H9 (cell line): ENCODE results near the gene MOV10L1. TPM values are rescaled to one million over a fixed set of nuclear protein-coding genes. Genes with fewer than 3 reads are reported as not detected.

Source experiments
- DNase-seq: peaks from one replicate; pipeline ENCODE4 v3.0.0-alpha.2; 2017
- H2AFZ ChIP-seq: one replicate; pipeline ENCODE4 v1.6.1; 2013; ENCODE audit warnings: mild to moderate bottlenecking, low read length, control low read depth, moderate library complexity
- H2AK5ac ChIP-seq: 2 replicates; pipeline ENCODE4 v1.6.1; 2013; ENCODE audit warnings: low read length, control low read depth, mixed read lengths; ENCODE audit not compliant: insufficient read length
- H2BK120ac ChIP-seq: one replicate; pipeline ENCODE4 v1.6.1; 2013; ENCODE audit warnings: low read depth, mild to moderate bottlenecking, low read length, control low read depth, inconsistent platforms; ENCODE audit not compliant: poor library complexity, severe bottlenecking
- H2BK12ac ChIP-seq: 2 replicates; pipeline ENCODE4 v1.6.1; 2013; ENCODE audit warnings: low read length, control low read depth, mixed read lengths, low read depth; ENCODE audit not compliant: insufficient read length
- H2BK15ac ChIP-seq: 2 replicates; pipeline ENCODE4 v1.6.1; 2013; ENCODE audit warnings: low read depth, low read length, control low read depth
- H2BK20ac ChIP-seq: one replicate; pipeline ENCODE4 v1.6.1; 2013; ENCODE audit warnings: low read depth, mild to moderate bottlenecking, low read length, control low read depth, inconsistent platforms; ENCODE audit not compliant: poor library complexity, severe bottlenecking
- H2BK5ac ChIP-seq: 2 replicates; pipeline ENCODE4 v1.6.1; 2013; ENCODE audit warnings: low read length, control low read depth, mixed read lengths; ENCODE audit not compliant: insufficient read length
- H3K14ac ChIP-seq: 2 replicates; pipeline ENCODE4 v1.6.1; 2013; ENCODE audit warnings: low read length, control low read depth; ENCODE audit not compliant: insufficient read depth
- H3K18ac ChIP-seq: 2 replicates; pipeline ENCODE4 v1.6.1; 2013; ENCODE audit warnings: low read depth, mild to moderate bottlenecking, mixed read lengths, low read length, control low read depth; ENCODE audit not compliant: insufficient read length
- H3K23ac ChIP-seq: 2 replicates; pipeline ENCODE4 v1.6.1; 2013; ENCODE audit warnings: low read length, control low read depth, mixed read lengths, low read depth; ENCODE audit not compliant: insufficient read length
- H3K23me2 ChIP-seq: 2 replicates; pipeline ENCODE4 v1.6.1; 2013; ENCODE audit warnings: low read depth, mild to moderate bottlenecking, mixed read lengths, low read length, control low read depth; ENCODE audit not compliant: insufficient read length, poor library complexity, severe bottlenecking
- H3K27ac ChIP-seq: 2 replicates; pipeline ENCODE4 v1.5.1; 2013; ENCODE audit warnings: low read length, control low read depth, mixed read lengths, low read depth; ENCODE audit not compliant: insufficient read length
- H3K27me3 ChIP-seq: 2 replicates; pipeline ENCODE4 v1.6.1; 2013; ENCODE audit warnings: low read length, control low read depth, inconsistent platforms; ENCODE audit not compliant: insufficient read depth
- H3K4ac ChIP-seq: 2 replicates; pipeline ENCODE4 v1.6.1; 2013; ENCODE audit warnings: low read depth, mild to moderate bottlenecking, control low read depth, inconsistent platforms, low read length, moderate library complexity
- H3K4me1 ChIP-seq: 2 replicates; pipeline ENCODE4 v1.6.1; 2013; ENCODE audit warnings: low read length, control low read depth, inconsistent platforms; ENCODE audit not compliant: insufficient read depth
- H3K4me2 ChIP-seq: 2 replicates; pipeline ENCODE4 v1.6.1; 2013; ENCODE audit warnings: low read length, control low read depth, mixed read lengths; ENCODE audit not compliant: insufficient read length, insufficient read depth
- H3K56ac ChIP-seq: 2 replicates; pipeline ENCODE4 v1.6.1; 2013; ENCODE audit warnings: low read depth, mild to moderate bottlenecking, mixed read lengths, low read length, control low read depth; ENCODE audit not compliant: insufficient read length
- H3K79me1 ChIP-seq: 2 replicates; pipeline ENCODE4 v1.6.1; 2013; ENCODE audit warnings: low read depth, mild to moderate bottlenecking, moderate library complexity, low read length, control low read depth, inconsistent platforms; ENCODE audit not compliant: insufficient read depth, poor library complexity, severe bottlenecking
- H3K79me2 ChIP-seq: 2 replicates; pipeline ENCODE4 v1.6.1; 2013; ENCODE audit warnings: low read length, control low read depth, inconsistent platforms; ENCODE audit not compliant: insufficient read depth
- H3K9ac ChIP-seq: 2 replicates; pipeline ENCODE4 v1.6.1; 2013; ENCODE audit warnings: low read length, control low read depth, mixed read lengths; ENCODE audit not compliant: insufficient read length; ENCODE audit errors: extremely low read depth
- H3K9me3 ChIP-seq: one replicate; pipeline ENCODE4 v1.6.1; 2013; ENCODE audit warnings: low read depth, low read length, inconsistent platforms; ENCODE audit not compliant: control insufficient read depth
- H3T11ph ChIP-seq: one replicate; pipeline ENCODE4 v1.6.1; 2013; ENCODE audit warnings: mild to moderate bottlenecking, low read length, control low read depth, inconsistent platforms
- H4K20me1 ChIP-seq: one replicate; pipeline ENCODE4 v1.6.1; 2013; ENCODE audit not compliant: control insufficient read depth, insufficient read length, insufficient read depth
- H4K5ac ChIP-seq: 2 replicates; pipeline ENCODE4 v1.6.1; 2013; ENCODE audit warnings: low read depth, mild to moderate bottlenecking, mixed read lengths, low read length, control low read depth; ENCODE audit not compliant: insufficient read length
- H4K8ac ChIP-seq: replicated peaks from 2 replicates; pipeline ENCODE4 v1.6.1; 2013; ENCODE audit warnings: low read length, control low read depth, mixed read lengths, low read depth; ENCODE audit not compliant: insufficient read length
- H4K91ac ChIP-seq: 2 replicates; pipeline ENCODE4 v1.6.1; 2013; ENCODE audit warnings: low read depth, mild to moderate bottlenecking, moderate library complexity, mixed read lengths, low read length, control low read depth; ENCODE audit not compliant: insufficient read length
- H3K27ac Mint-ChIP-seq, 3 experiments: 2 replicates in 2 of 3; 3 replicates in 1 of 3; pipeline ENCODE4 v1.8.0; 2020 to 2021; ENCODE audit warnings: mixed read lengths in 3 of 3, mild to moderate bottlenecking in 1 of 3, moderate library complexity in 1 of 3
- H3K27me3 Mint-ChIP-seq: 2 replicates; pipeline ENCODE4 v1.8.0; 2021; ENCODE audit warnings: low read depth, mild to moderate bottlenecking, moderate library complexity, mixed read lengths
- H3K36me3 Mint-ChIP-seq, 3 experiments: 2 replicates in 2 of 3; 3 replicates in 1 of 3; pipeline ENCODE4 v1.8.0; 2020 to 2021; ENCODE audit warnings: low read depth in 3 of 3, mixed read lengths in 3 of 3; ENCODE audit not compliant: insufficient read depth in 1 of 3
- H3K4me1 Mint-ChIP-seq, 2 experiments: 2 replicates each; pipeline ENCODE4 v1.8.0; 2020; ENCODE audit warnings: mixed read lengths in 2 of 2
- H3K4me3 Mint-ChIP-seq, 2 experiments: 2 replicates in 1 of 2; 3 replicates in 1 of 2; pipeline ENCODE4 v1.8.0; 2020 to 2021; ENCODE audit warnings: mild to moderate bottlenecking in 2 of 2, mixed read lengths in 2 of 2, moderate library complexity in 1 of 2
- H3K9me3 Mint-ChIP-seq, 2 experiments: 2 replicates in 1 of 2; 3 replicates in 1 of 2; pipeline ENCODE4 v1.8.0; 2020; ENCODE audit warnings: mild to moderate bottlenecking in 2 of 2, mixed read lengths in 2 of 2, moderate library complexity in 1 of 2
- WGBS: extraction: QIAGEN DNeasy Blood & Tissue Kit; methylation state at CpG from one replicate; pipeline ENCODE4 v1.1.7; 2013; ENCODE audit warnings: missing lambda C conversion rate, low lambda C conversion rate, mixed read lengths; ENCODE audit not compliant: insufficient read length; ENCODE audit errors: extremely low coverage; 5-methylcytosine and 5-hydroxymethylcytosine counted together
- total RNA-seq: library from RNA; stranded (reverse); gene quantifications from 2 replicates; pipeline ENCODE4 v1.2.1, GENCODE V29; 2021
- TF ChIP-seq, protein P1 (sequence below): fragments of 200-600 bp; sonication (generic); conservative IDR thresholded peaks from 3 replicates; pipeline ENCODE4 v1.8.0; 2021; ENCODE audit warnings: antibody characterized with exemption, mild to moderate bottlenecking

Gene MOV10L1
- total RNA-seq, 1 experiment from 2014 or later, result not detected

- no peak overlapping the region for H3K27ac Mint-ChIP-seq
- no CpG with 5 or more reads among the region's 11 CpGs for WGBS
Measured at GRCh38 chr22:50121202-50121740, 31.5 kb downstream of the MOV10L1 start.

More at GRCh38 chr22:50121202-50121740, 31.5 kb downstream of the MOV10L1 start:
- no peaks in the 10 kb centered on the region for H3K79me1 ChIP-seq
- no peaks in the 10 kb centered on the region for H3K9me3 ChIP-seq
- H2BK120ac ChIP-seq, result no peak overlapping the region
- H3K23me2 ChIP-seq, result no peaks in the 10 kb centered on the region
- H4K91ac ChIP-seq, result no peak overlapping the region
- H2BK15ac ChIP-seq, result no peak overlapping the region
- no peak overlapping the region for H3K14ac ChIP-seq
- no peak overlapping the region for H2BK12ac ChIP-seq
- H2AFZ ChIP-seq, result no peak overlapping the region
- H3K27ac ChIP-seq, result no peak overlapping the region
- no peaks in the 10 kb centered on the region for H3K4me1 ChIP-seq
- no peaks in the 10 kb centered on the region for H3K27me3 ChIP-seq
- no peak overlapping the region for H4K5ac ChIP-seq
- H4K8ac ChIP-seq, result no peak overlapping the region
- Mint-ChIP-seq H3K36me3 (no peaks in the 10 kb centered on the region; a peak in 1 of 7 replicates), H3K4me3 (no peak overlapping the region), H3K9me3 (peaks cover 3 to 5% of the 10 kb centered on the region in 2 experiments; a peak in 4 of 5 replicates), H3K27me3 (peaks cover 51% of the 10 kb centered on the region), H3K4me1 (peaks cover 0 to 6% of the 10 kb centered on the region in 2 experiments; a peak in 3 of 4 replicates)
- H2BK5ac ChIP-seq, result no peak overlapping the region
- H3K79me2 ChIP-seq, result no peaks in the 10 kb centered on the region
- DNase-seq, result no peak
- H4K20me1 ChIP-seq, result no peaks in the 10 kb centered on the region
- no peak overlapping the region for H3K18ac ChIP-seq
- TF ChIP-seq, protein P1, sequence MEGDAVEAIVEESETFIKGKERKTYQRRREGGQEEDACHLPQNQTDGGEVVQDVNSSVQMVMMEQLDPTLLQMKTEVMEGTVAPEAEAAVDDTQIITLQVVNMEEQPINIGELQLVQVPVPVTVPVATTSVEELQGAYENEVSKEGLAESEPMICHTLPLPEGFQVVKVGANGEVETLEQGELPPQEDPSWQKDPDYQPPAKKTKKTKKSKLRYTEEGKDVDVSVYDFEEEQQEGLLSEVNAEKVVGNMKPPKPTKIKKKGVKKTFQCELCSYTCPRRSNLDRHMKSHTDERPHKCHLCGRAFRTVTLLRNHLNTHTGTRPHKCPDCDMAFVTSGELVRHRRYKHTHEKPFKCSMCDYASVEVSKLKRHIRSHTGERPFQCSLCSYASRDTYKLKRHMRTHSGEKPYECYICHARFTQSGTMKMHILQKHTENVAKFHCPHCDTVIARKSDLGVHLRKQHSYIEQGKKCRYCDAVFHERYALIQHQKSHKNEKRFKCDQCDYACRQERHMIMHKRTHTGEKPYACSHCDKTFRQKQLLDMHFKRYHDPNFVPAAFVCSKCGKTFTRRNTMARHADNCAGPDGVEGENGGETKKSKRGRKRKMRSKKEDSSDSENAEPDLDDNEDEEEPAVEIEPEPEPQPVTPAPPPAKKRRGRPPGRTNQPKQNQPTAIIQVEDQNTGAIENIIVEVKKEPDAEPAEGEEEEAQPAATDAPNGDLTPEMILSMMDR, result no peak
- no peak overlapping the region for H2BK20ac ChIP-seq
- H3K56ac ChIP-seq, result no peak overlapping the region
- no peak overlapping the region for H3K9ac ChIP-seq
- no peak overlapping the region for H3T11ph ChIP-seq
- H3K4me2 ChIP-seq, result no peak overlapping the region
- no peak overlapping the region for H3K23ac ChIP-seq
- H3K4ac ChIP-seq, result no peak overlapping the region
- H2AK5ac ChIP-seq, result no peak overlapping the region
